Stimulated activated CD4-positive, alpha-beta T cell treated with anti-CD3 and anti-CD28 coated beads, Interleukin-2, amount 100 ng/mL, for 24 hours (primary cell): ENCODE results near the gene ARSJ.
"Not testable (repeated sequence)": the region's sequence is repeated elsewhere in the genome, so short reads cannot be mapped to it uniquely, and the experiment has no call there.

ENCODE experiments used
- DNase-seq, 2 donors: peaks; one replicate each; pipeline ENCODE4 v3.0.0-alpha.2; 2020

ARSJ gene

GRCh38 chr4:113979148-113979904 lies at the start of gene ARSJ:
Gene ARSJ, minus strand, starts transcription at chr4:113979647. Its CDS starts 813 bp downstream, at chr4:113978834.
- peak in 1 of 2 donors; percentile 52 for DNase-seq

DNA sequence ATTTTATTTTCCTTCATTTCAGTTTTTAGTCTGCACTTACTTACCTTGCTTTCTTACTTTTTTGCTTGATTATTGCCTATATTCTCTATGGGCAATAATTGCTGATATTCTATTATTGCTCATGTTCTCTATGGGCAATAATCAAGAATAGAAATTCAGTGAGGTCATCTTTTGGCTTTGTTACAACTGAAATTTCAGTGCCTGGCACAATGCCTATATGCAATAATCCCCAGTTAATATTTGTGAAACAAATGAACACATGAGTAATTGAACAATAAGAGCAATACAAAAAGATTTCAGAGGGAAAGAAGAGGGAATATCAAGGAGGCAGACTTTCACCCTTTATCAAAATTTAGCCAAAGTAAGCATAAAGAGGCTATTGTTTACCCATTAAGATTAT lies 48.6 kb upstream of the ARSJ start:
- DNase-seq = no peak

DNA sequence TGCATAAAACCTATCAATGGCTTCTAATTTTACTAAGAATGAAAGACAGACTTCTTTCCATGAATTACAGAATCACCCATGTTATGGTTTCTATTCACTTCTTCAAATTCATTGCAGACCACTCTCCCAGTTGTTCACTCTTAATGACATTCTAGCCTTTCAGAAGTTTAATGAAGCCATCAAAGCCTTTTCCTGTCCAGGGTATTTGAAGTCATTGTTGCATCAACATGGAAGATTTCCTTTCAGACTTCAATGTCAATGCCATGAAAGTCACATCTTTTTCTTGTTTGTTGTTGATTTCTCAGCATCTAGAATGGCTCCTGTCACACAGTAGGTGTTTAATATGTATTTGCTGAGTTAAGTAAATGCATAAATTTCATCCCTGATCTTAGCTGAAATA lies 48.1 kb upstream of the ARSJ start:
- no peak for DNase-seq

DNA sequence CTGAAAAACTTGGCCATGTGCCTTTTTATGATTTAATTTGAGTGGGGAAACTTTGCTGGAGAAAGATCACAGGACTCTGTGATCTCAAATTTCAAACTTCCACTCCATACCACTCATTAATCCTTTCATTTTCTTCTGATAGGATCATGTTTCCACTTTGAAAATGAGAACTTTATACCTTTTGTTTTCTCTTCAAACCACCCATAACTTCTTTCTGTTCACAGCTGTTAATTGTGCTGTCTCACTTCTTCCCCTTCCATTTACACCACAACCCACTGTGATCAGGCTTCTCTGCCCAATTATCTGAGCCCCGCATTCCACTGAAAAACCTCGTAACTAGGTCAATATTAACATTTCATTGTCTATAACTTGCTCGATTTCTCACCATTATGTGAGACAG lies 47.0 kb upstream of the ARSJ start:
- DNase-seq = no peak

- no peak for DNase-seq
Observed at GRCh38 chr4:114025176-114025777, 45.8 kb upstream of the ARSJ start.

DNA sequence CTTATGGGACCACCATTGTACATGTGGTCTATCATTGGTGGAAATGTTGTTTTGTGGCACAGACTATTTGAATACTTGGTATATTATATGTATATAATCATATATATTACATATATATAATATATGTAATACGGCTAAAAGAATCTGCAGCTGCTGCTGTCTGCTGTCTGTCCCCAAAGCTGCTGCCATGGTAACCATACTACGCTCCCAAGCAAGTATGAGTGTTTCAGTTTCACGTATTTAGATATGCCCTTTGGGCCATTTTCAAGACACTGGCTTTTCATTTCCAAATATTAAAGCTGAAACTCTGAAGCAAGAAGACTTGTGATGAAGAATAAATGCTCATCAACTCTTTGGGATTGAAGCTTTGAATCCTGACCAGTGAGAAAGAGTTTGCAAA lies 42.0 kb upstream of the ARSJ start:
- no peak for DNase-seq

GRCh38 chr4:114019969-114020358 lies 40.5 kb upstream of the ARSJ start:
- no peak for DNase-seq

- no peak for DNase-seq
Observed at GRCh38 chr4:114019276-114019968, 40.0 kb upstream of the ARSJ start.

DNA sequence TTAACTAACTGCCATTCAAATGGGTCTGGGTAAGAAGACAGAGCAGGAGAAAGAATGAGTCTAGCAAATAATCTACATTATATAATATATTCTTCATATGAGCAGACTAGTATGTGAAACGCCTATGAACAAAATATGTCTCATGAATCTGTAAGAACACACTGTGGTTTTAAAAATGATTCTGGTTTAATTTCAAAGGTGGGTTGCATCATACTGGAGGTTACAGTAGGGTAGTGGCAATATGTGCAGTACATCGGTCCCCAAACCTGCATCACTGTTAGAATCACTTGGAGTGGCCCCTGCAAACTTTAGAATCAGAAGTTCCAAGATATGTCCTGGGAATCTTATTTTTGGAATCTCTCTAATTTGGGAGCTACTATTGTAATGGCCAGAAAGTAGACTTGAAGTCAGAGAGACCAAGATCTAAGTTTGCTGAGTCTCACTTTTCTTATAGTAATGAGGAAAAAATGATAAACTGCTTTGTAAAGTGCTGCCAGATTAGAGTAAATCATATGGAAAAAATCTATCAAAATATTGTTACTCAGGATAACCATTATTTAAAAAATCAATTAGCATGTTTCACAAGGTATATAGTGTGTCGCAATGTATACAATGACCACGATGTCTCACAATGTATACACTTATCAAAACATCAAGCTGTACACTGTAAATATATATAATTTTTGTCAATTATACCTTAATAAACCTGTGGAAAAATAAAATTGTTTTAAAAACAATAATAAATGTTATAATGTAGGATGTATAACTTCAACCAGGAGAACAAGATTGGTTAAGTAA lies 37.9 kb upstream of the ARSJ start:
- no peak for DNase-seq

DNA sequence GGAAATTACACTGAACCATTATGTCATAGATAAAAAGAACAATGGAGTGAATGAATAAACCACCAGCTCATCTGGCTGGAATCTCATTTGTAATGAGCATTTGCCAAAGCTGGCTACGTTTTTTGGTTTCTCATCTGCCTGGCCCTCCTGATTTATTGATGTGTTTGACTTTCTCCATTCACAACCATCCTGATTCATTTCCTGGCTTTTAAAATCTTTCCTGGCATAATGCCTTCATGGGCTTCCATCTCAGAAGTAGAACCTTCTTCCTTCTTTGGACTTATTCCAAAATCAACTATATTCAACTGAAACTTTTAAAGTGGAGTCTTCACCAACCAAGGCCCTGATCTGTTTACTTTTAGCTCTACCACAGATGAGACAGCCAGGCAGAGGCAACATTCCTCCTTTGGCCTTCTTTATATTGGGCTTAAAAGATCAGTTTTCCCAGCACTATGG lies 36.0 kb upstream of the ARSJ start:
- DNase-seq = no peak

DNA sequence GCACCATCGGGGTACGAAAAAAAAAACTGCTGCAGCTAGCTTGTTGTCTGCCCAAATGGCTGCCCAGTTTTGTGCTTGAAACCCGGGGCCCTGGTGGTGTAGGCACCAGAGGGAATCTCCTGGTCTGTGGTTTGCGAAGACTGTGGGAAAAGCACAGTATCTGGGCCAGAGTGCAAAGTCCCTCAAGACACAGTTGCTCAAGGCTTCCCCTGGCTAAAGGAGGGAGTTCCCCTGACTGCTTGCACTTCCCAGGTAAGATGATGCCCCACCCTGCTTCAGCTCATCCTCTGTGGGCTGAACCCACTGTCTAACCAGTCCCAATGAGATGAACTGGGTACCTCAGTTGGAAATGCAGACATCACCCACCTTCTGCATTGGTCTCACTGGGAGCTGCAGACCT lies 33.8 kb upstream of the ARSJ start:
- not testable (repeated sequence) for DNase-seq

DNA sequence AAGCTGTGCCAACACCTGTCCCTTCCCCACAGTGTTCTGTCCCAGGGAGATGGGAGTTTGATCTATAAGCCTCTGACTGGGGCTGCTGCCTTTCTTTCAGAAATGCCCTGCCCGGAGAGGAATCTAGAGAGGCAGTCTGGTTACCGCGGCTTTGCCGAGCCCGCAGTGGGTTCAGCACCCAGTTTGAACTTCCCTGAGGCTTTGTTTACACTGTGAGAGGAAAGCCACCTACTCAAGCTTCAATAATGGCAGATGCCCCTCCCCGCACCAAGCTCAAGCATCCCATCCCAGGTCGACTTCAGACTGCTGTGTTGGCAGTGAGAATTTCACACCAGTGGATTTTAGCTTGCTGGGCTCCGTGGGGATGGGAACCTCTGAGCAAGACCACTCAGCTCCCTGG lies 33.3 kb upstream of the ARSJ start:
- DNase-seq = no peak

DNA sequence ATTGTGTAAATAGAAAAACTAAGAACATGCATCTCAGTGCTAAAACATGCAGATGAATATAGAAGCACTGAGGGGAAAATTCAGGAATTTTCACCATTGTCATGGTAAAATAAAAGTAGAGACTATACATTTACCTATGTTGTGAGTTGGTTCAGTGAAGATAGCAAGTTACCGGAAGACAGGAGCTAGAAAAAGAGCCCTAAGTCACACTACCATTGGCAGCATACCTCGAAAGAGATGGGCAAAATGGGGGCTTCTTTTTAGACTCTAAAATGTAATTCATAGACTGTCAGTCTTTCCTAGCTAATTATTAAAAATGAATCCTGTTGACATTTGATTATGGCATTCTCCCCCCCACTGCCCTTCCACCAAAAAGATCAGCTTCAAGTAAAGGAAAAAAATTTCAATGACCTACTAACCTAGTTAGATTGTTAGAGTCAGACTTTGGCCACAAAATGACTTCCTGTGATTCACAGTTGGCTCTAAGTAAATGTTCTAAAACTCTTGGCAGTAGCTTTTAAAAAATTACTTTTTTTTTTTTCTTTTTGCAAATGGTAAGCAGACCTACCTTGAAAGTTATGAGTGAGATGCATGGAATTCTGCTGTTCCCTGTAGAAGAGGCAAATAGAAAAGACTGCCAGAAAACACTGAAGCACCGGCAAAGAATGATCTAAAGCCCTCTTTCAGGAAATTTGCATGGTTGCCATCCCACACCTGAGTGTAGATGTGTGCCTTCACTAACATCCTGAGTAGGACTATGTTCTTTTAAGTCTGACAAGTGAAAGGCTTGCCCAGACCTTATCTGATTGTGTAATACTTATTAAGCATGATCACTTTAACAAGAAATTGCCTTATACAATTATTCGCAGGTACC lies 26.4 kb upstream of the ARSJ start:
- DNase-seq = no peak

DNA sequence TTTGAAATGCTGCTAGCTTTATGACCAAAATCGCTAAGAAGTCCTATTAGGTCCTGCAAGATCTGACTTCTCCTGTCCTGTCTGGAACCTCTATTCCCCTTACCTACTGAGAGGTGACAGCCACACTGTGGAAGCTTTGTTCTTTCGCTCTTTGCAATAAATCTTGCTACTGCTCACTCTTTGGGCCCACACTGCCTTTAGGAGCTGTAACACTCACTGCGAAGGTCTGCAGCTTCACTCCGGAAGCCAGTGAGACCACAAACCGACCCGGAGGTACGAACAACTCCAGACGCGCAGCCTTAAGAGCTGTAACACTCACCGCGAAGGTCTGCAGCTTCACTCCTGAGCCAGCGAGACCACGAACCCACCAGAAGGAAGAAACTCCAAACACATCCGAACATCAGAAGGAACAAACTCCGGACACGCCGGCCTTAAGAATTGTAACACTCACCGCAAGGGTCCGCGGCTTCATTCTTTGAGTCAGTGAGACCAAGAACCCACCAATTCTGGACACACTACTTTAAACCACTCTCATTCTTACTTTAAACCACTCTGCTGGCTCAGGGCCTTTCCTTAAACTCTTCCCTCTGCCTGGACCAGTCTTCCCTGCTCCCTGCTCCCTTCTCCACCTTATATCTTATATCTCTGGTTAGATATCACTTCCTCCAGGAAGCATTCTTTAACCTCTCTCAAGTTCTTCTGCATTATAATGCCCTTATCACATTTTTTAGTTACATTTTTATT lies 25.2 kb upstream of the ARSJ start:
- DNase-seq = peak in 1 of 2 donors; percentile 7

DNA sequence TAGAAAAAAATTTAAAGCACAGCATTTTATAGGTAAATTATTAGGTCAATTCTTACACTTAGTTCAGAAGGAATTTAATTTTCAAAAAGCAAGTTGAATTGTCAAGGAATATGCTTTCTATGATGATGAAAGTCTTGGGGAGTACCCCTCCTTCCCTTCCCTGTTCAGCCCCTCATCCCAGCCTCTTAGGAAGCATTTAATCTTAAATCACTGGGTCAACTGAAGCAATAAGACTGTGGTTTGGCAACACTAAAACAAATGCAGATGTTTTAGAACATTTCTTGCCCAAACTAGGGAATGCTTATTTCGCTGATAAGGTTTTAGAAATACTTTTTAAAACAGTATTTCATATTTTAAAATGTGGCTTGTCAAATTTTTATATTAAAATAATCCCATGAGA lies 19.1 kb upstream of the ARSJ start:
- DNase-seq = no peak

GRCh38 chr4:113998079-113998478 lies 18.6 kb upstream of the ARSJ start:
- DNase-seq = no peak

GRCh38 chr4:113997206-113997605 lies 17.8 kb upstream of the ARSJ start:
- DNase-seq = no peak

GRCh38 chr4:113996599-113997177 lies 17.2 kb upstream of the ARSJ start:
- DNase-seq = no peak

DNA sequence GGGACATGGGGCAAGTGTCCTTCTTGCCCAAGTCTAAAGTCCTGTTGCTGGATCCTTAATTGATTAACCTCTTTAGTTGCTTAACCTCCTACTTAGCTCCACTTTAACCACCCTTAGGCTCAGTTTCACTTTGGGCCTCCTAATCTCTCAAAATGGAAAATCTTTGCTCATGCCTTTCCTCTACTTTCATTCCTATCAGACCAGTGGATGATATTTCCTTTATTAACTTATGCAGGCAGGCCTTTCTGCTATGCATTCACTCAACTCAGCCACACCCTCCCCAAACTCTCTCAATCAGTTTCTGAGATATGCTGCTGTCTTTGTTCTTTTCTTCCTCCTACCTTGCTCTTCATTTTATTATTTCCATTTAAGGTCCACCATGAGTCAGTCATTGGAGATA lies 14.4 kb upstream of the ARSJ start:
- DNase-seq = no peak

- no peak for DNase-seq
Observed at GRCh38 chr4:113990886-113991285, 11.4 kb upstream of the ARSJ start.

- DNase-seq = no peak
Observed at GRCh38 chr4:113987382-113987941, 8.0 kb upstream of the ARSJ start.
